Superior temporal gyrus (tissue), 1 donor: ENCODE data around the gene PMP22.
A peak's percentile ranks its signal among the peaks of the same experiment; 100 is the strongest.
"Not testable (repeated sequence)": the region's sequence is repeated elsewhere in the genome, so short reads cannot be mapped to it uniquely, and the experiment has no call there.

Experiments
- DNase-seq: peaks from one replicate; pipeline ENCODE4 v3.0.0-alpha.2; 2016; ENCODE audit errors: extremely low spot score

PMP22 gene

DNA sequence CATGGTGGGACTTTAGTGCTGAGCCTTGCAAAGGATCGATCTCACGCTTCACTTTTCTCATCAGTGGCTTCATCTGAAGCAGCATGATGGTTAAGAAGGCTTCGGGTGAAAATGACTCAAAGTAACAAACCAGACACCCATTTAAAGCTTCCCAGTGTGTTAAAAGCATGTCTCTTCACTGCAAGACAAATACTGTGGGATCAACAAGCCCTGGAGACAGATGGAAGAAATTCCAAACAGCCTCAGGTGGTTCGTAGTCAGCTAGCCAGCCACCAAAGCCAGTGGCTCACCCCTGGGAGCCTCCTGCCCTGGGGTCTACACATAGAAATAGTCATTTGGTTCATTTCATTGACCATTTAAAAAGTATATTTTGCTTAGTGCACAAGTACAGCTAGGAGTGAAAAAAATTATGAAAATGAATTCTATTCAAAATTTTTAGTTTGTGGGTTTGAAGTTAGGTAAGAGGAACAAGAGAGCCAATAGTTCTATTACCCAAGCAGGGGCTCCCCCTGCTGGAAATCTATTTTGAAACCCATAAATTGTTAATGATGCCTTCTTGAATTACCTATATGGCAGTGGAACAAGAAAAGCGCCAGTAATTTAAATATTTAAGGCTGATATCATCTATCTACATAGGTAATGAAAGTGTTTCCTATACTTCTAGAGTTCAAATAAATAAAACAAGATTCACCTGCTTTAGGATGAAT is 51.6 kb downstream of the PMP22 start:
- DNase-seq: peak; percentile 44

DNA sequence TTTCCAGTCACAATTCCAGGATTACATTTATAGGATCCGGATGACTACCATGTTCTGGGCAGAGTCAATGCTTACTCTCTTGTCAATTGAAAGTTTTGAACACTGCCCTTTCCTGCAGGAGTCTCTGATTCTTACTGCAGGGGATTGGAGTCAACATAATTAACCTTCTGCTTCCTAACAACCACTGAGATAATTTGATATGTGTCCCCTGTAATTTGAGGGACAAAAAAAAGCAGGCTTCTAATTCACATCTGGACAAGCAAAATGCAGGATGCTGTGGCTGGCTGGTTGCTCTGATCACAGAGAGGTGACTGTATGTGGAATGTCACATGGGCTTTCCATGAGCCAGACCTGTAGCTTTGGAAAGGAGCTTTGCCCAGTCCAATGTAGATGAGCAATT is 54.9 kb downstream of the PMP22 start:
- DNase-seq: no peak

DNA sequence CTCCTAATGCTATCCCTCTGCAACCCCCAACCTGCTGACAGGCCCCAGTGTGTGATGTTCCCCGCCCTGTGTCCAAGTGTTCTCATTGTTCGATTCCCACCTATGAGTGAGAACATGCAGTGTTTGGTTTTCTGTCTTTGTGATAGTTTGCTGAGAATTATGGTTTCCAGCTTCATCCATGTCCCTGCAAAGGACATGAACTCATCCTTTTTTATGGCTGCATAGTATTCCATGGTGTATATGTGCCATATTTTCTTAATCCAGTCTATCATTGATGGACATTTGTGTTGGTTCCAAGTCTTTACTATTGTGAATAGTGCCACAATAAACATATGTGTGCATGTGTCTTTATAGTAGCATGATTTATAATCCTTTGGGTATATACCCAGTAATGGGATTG is 62.1 kb downstream of the PMP22 start:
- DNase-seq: not testable (repeated sequence)

DNA sequence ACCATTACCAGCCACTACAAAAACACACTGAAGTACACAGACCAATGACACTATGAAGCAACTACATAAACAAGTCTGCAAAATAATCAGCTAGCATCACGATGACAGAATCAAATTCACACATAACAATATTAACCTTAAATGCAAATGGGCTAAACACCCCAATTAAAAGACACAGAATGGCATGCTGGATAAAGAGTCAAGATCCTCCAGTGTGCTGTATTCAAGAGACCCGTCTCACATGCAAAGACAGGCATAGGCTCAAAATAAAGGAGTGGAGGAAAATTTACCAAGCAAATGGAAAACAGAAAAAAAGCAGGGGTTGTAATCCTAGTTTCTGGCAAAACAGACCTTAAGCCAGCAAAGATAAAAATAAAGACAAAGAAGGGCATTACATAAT is 64.6 kb downstream of the PMP22 start:
- not testable (repeated sequence) for DNase-seq

DNA sequence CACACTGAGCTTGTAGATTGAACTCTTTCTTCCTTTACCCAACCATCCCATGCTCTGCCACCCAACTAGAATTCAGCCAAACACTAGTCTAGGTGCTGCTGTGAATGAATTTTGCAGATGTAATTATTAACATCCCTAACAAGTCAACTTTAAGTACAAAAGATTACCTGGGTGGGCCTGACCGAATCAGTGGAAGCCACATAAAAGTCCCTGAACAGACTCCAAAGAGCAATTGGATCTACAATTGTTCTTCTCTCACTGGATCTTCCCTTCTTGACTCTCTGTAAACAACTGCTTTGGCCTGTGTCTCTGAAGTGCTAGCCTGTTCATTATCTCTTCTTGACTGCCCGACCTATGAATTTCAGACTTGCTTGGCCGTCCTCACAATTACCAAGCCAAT is 67.9 kb downstream of the PMP22 start:
- DNase-seq: no peak

DNA sequence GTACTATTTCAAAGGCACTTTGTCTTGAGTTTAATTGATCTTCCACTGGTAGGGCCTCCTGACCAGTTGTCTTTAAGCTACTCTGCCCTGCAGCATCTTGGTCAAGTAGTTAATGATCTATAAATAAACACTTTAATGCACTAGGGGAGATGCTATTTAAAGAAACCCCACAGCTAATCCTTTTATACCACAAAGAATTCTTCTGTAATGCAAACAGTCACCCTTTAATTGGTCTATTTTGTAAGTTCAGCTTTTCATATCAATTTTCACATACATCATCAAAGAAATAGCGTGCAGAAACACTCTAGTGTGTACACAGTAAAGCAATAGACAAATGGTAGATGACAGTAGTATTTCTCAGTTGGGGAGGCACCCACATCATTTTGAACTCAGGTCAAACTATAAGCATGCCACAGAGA is 70.3 kb downstream of the PMP22 start:
- DNase-seq: no peak

DNA sequence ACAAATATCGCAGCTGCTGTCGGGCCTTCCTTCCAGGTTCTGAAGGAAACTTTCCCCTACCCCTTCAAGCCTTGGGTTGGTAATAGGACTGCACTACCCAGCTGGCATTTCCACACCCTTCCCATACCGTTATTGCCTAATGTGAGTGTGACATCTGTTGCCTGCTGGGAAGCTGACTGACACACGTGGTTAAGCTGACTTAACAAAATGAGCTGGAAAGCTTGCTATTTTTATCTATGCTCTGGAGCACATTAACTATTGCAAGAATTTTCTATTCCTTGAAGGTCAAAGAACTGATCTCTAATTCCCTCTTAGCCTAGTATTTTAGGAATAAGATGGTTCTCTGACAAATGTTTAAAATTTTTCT is 79.5 kb downstream of the PMP22 start:
- DNase-seq: no peak

DNA sequence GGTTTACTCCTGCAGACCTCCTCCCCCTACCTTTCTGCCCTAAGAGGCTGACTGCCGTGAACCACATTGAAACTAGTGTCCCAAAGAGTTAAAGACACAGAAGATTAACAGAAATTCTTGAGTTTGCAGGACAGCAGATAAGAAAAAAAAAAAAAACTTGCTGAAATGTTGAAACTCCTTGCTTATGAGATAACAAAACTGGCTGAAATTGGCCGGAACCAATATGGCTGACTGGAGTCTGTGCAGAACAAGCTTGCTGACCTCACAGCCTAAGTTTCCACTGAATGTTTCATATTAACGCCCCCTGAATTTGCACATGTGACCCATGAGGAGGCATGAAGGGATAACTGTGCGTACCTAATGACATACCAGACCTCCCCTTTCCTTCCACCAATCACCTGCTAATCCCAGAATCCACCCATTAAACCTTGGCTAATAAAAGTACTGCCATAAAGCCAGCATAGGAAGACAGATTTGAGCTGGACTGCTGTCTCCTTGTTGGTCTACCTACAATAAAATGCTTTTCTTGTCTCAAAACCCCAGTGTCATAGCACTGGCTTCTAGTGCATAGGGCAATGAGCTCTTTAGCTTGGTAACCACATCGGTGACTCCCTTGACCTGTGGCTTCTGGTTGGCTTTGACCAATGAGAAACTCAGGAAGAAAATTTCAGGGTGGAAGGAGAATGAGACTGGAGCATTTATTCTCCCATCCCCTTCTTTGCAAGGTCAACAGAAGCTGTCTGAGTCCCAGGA is 80.1 kb downstream of the PMP22 start:
- no peak for DNase-seq

DNA sequence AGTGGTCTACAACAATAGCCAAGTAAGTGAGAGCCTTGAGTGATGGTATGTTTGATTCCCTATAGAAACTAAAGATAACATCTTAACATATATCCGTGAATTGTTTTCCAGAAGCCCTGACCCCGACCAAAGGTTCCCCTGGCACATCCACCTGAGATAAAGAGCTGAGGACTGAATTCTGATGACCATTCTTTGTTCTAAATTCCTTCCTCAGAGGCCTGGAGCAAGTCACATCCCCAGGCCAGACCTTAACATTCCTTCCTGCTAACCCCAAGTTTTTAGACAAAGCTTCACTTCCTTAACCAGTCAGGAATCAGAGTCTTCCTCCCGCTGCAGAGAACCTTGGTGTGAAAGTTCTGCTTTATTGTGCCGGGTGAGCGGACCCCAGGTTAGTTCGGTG is 83.3 kb downstream of the PMP22 start:
- DNase-seq: no peak

DNA sequence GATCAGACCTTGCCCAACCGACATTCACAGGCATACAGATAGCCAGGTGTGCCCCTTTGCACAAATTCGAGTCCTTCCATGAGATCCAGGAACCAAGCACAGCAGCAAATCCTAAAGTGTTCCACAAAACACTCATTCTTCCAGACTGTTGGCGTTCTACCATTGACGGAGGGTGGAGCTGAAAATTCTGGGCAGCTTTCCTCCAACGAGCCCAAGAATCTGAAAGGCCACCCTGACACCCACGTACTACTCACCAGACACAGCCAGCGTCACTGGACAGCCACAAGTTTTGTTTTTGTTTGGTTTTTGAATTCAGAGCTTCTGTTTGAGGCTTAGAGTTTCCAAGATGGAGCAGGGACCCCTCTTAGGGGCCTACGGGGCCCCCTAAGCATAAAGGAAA is 83.8 kb downstream of the PMP22 start:
- DNase-seq: no peak

DNA sequence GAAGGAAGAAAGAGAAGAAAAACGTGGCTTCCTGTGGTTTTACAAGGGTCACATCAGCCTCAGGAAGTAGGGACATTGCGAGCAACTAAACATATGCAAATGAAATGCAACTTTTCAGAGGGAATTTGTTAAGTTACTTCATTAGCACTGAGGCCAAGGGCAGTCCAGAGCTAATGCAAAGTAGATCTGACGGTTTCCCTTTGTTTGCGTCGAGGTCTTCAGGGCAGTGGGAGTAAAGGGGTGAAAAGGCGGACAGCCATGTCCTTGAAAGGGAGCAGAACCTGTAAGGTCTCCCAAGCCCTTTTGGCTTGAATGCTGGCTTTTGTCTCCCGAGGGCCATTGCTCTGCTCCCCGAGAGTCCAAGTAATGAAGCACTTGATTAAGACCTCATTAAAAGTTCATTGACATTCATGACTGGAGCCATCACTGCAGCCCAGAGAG is 85.0 kb downstream of the PMP22 start:
- DNase-seq: peak; percentile 19
